ENCODE results near the gene TRA2B.

The TRA2B gene

DNA sequence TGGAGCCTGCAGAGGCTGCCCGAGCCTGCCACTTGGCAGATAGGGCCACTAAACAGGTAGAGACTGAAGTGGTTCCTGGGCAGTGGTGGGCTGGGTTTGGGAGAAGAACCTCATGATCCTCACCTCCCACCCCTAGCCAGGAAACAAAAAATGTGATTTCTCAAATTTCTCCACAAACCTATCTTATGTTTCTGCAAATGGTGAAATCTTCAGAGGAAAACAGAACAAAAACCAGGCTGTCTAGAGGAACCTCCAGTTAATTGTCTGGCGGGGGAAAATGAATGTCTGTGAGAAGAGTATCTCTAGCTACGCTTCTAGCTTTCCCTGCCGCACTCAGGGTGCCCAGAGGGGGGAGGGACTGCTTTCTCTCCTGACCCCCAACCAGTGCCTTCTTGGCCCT is 55.9 kb downstream of the TRA2B start:
- DNase-seq (ENCODE audit: extremely low read depth, low read depth) = no peak

DNA sequence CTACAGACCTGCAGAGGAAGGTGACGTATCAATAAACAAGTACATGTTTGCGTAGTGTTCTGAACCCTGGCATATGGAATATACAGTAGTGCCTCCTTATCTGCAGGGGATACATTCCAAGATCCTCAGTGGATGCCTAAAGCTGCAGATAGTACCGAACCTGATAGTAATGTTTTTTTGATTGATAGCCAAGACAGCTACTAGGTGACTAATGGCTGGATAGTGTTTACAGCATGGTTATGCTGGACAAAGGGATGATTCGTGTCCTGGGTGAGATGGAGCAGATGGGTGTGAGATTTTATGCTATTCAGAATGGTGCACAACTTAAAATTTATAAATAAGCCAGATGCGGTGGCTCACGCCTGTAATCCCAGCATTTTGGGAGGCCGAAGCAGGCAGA is 57.2 kb downstream of the TRA2B start:
- DNase-seq (ENCODE audit: extremely low read depth, low read depth) = no peak
- TF ChIP-seq CTCF (IDR thresholded peaks at IDR 0.05; ENCODE audit: low read depth, low read length, missing control alignments) = no peak
- H3K4me3 ChIP-seq (replicated peaks; ENCODE audit: low read depth, low read length) = no peak overlapping the region

More for the DNA sequence above, 55.9 kb downstream of the TRA2B start:
- TF ChIP-seq CTCF (IDR thresholded peaks at IDR 0.05; ENCODE audit: low read depth, low read length, missing control alignments) = no peak
- no peak overlapping the region for H3K4me3 ChIP-seq (replicated peaks; ENCODE audit: low read depth, low read length)

DNA sequence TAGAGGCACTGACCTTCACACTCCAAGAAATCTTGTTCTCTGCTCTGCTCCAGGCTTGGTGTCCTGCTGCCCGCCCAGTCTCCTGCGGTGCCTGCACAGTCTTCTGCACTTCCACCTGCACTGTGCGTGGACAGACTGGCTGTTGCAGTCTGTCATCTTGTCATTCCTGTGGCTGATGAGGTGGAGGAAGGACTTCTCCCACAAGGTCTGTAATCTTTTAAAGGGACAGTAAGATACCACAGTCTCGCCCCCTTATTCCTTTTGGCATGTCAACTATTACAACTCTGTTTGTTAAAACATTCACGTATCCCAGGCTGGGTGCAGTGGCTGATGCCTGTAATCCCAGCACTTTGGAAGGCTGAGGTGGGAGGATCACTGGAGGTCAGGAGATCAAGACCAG is 58.9 kb downstream of the TRA2B start:
- no peak for DNase-seq (ENCODE audit: extremely low read depth, low read depth)
- no peak for TF ChIP-seq CTCF (IDR thresholded peaks at IDR 0.05; ENCODE audit: low read depth, low read length, missing control alignments)
- no peak overlapping the region for H3K4me3 ChIP-seq (replicated peaks; ENCODE audit: low read depth, low read length)

DNA sequence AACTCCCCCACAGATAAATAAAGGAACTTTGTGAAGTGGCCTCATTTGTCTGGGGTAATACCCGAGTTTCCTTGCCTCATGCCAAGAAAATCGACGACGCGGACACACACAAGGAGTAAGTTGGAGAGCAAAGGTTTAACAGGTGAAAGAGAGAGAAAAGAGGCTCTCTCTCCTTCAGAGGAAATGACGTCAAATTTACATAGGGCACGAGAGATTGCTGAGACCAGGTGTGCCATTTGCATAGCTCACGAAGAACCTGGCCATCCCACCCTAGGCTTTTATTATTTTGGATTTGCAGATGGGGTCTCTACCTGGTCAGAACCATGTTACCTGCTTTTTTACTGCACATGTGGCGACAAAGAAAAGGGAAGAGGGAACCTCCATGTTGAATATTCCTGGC is 63.7 kb downstream of the TRA2B start:
- TF ChIP-seq CTCF (IDR thresholded peaks at IDR 0.05; ENCODE audit: low read depth, low read length, missing control alignments) = no peak
- no peak for DNase-seq (ENCODE audit: extremely low read depth, low read depth)
- no peak overlapping the region for H3K4me3 ChIP-seq (replicated peaks; ENCODE audit: low read depth, low read length)

DNA sequence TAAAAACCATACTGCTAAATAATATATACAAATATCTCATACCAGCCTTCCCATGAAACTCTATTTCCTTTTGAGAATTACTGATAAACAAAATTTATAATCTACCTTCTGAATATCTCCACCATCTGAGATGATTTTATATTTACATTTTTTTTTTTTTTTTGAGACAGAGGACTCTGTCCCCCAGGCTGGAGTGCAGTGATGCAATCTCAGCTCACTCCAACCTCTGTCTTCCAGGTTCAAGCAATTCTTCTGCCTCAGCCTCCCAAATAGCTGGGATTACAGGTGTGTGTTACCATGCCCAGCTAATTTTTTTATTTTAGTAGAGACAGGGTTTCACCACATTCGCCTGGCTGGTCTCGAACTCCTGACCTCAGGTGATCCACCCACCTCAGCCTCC is 70.2 kb downstream of the TRA2B start:
- H3K4me3 ChIP-seq (replicated peaks; ENCODE audit: low read depth, low read length) = no peak overlapping the region
- TF ChIP-seq CTCF (IDR thresholded peaks at IDR 0.05; ENCODE audit: low read depth, low read length, missing control alignments) = no peak
- no peak for DNase-seq (ENCODE audit: extremely low read depth, low read depth)

- TF ChIP-seq CTCF (IDR thresholded peaks at IDR 0.05; ENCODE audit: low read depth, low read length, missing control alignments) = no peak
- DNase-seq (ENCODE audit: extremely low read depth, low read depth) = no peak
- no peak overlapping the region for H3K4me3 ChIP-seq (replicated peaks; ENCODE audit: low read depth, low read length)
Observed at GRCh38 chr3:185866995-185867394, 70.8 kb downstream of the TRA2B start.

DNA sequence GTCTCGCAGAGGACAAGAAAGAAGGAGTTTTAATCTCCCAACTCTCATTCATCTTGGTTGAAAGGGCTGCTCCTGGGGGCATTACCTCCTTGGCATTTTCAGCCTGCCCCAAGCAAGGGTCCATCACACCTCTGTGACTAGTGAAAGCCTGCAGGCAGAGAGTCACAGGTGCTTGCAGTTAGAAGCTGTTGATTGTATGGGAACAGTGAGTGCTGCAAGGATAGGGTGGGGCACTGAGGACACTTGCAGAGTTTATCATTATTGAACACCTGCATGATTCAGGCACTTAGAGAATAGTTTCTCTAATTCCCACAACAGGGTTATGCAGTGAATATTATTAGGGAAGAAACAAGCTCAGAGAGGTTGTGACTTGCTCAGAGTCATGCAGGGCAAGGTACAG is 71.3 kb downstream of the TRA2B start:
- TF ChIP-seq CTCF (IDR thresholded peaks at IDR 0.05; ENCODE audit: low read depth, low read length, missing control alignments) = no peak
- no peak overlapping the region for H3K4me3 ChIP-seq (replicated peaks; ENCODE audit: low read depth, low read length)
- DNase-seq (ENCODE audit: extremely low read depth, low read depth) = no peak

All from HFF-Myc (cell line).